MM.1S (cell line): ENCODE results near the gene GGT6.
"Not testable (repeated sequence)": the region's sequence is repeated elsewhere in the genome, so short reads cannot be mapped to it uniquely, and the experiment has no call there.

Source experiments
- DNase-seq: peaks from one replicate; pipeline ENCODE4 v3.0.0-alpha.2; 2015
- H2AFZ ChIP-seq: fragments of 300-600 bp; sonication (generic); 2 replicates; pipeline ENCODE4 v1.6.0; 2016; ENCODE audit warnings: antibody characterized with exemption, low read length
- H3F3A ChIP-seq: fragments of 300-600 bp; sonication (generic); 2 replicates; pipeline ENCODE4 v1.6.1; 2016; ENCODE audit warnings: mild to moderate bottlenecking, antibody characterized with exemption, low read length, moderate library complexity, mixed read lengths; ENCODE audit not compliant: insufficient read depth
- H3K27ac ChIP-seq: fragments of 300-600 bp; sonication (generic); 2 replicates; pipeline ENCODE4 v1.5.1; 2016; ENCODE audit warnings: mild to moderate bottlenecking, low read length
- H3K27me3 ChIP-seq: fragments of 300-600 bp; sonication (generic); replicated peaks from 2 replicates; pipeline ENCODE4 v1.6.0; 2016; ENCODE audit warnings: low read length; ENCODE audit not compliant: insufficient read depth
- H3K36me3 ChIP-seq: fragments of 300-600 bp; sonication (generic); replicated peaks from 2 replicates; pipeline ENCODE4 v1.6.1; 2016; ENCODE audit warnings: mild to moderate bottlenecking, low read length, mixed read lengths; ENCODE audit not compliant: insufficient read depth
- H3K4me1 ChIP-seq: fragments of 300-600 bp; sonication (generic); 2 replicates; pipeline ENCODE4 v1.6.1; 2016; ENCODE audit warnings: low read length, mixed read lengths
- H3K4me2 ChIP-seq: fragments of 300-600 bp; sonication (generic); 2 replicates; pipeline ENCODE4 v1.6.0; 2016; ENCODE audit warnings: low read depth, low read length
- H3K4me3 ChIP-seq: fragments of 300-600 bp; sonication (generic); 2 replicates; pipeline ENCODE4 v1.5.1; 2016; ENCODE audit warnings: low read length, mixed read lengths
- H3K79me2 ChIP-seq: fragments of 300-600 bp; sonication (generic); 2 replicates; pipeline ENCODE4 v1.6.1; 2016; ENCODE audit warnings: mixed run types, low read length, mixed read lengths
- H3K9ac ChIP-seq: fragments of 300-600 bp; sonication (generic); 2 replicates; pipeline ENCODE4 v1.6.1; 2016; ENCODE audit warnings: low read length, mixed read lengths
- H3K9me2 ChIP-seq: fragments of 300-600 bp; sonication (generic); replicated peaks from 2 replicates; pipeline ENCODE4 v1.6.1; 2016; ENCODE audit warnings: mild to moderate bottlenecking, low read length, mixed read lengths; ENCODE audit not compliant: insufficient read depth
- H3K9me3 ChIP-seq: fragments of 300-600 bp; sonication (generic); replicated peaks from 2 replicates; pipeline ENCODE4 v1.6.1; 2016; ENCODE audit warnings: mild to moderate bottlenecking, low read length, mixed read lengths; ENCODE audit not compliant: insufficient read depth
- H4K20me1 ChIP-seq: fragments of 300-600 bp; sonication (generic); 2 replicates; pipeline ENCODE4 v1.6.1; 2016; ENCODE audit warnings: mild to moderate bottlenecking, low read length, moderate library complexity, mixed read lengths; ENCODE audit not compliant: insufficient read depth
- EZH2 ChIP-seq: fragments of 300-600 bp; sonication (generic); optimal IDR thresholded peaks from 2 replicates; pipeline ENCODE3; 2017; ENCODE audit warnings: low read depth, mild to moderate bottlenecking, antibody characterized with exemption, low read length, mixed read lengths
- EZH2phosphoT487 ChIP-seq: fragments of 300-600 bp; sonication (generic); IDR thresholded peaks from 2 replicates; pipeline ENCODE4 v1.6.1; 2018; ENCODE audit warnings: antibody characterized with exemption, low read length
- TF ChIP-seq, protein P1 (sequence below): fragments of 300-600 bp; sonication (generic); IDR thresholded peaks from 2 replicates; pipeline ENCODE4 v1.5.1; 2016; ENCODE audit warnings: antibody characterized with exemption, low read length, mixed read lengths

The GGT6 gene

GRCh38 chr17:4607773-4608187, 47.4 kb upstream of the GGT6 start:
- Histone ChIP-seq H3K27me3 (peaks cover 40% of the 10 kb centered on the region), H3K36me3 (no peaks in the 10 kb centered on the region), H3F3A (no peaks in the 10 kb centered on the region), H3K9ac (no peak overlapping the region), H2AFZ (no peak overlapping the region), H3K4me3 (no peak overlapping the region), H3K9me2 (no peaks in the 10 kb centered on the region), H3K9me3 (no peaks in the 10 kb centered on the region), H3K4me1 (no peaks in the 10 kb centered on the region), H3K27ac (no peak overlapping the region), H3K79me2 (no peaks in the 10 kb centered on the region), H3K4me2 (no peak overlapping the region), H4K20me1 (no peaks in the 10 kb centered on the region)
- DNase-seq: no peak
- no peak for TF ChIP-seq EZH2phosphoT487

GRCh38 chr17:4607261-4607741, 46.9 kb upstream of the GGT6 start:
- Histone ChIP-seq H3K79me2 (no peaks in the 10 kb centered on the region), H3K4me3 (no peak overlapping the region), H3K27me3 (peaks cover 40% of the 10 kb centered on the region), H3K9me3 (no peaks in the 10 kb centered on the region), H3K27ac (no peak overlapping the region), H3K4me2 (no peak overlapping the region), H3F3A (no peaks in the 10 kb centered on the region), H4K20me1 (no peaks in the 10 kb centered on the region), H3K9me2 (no peaks in the 10 kb centered on the region), H3K36me3 (no peaks in the 10 kb centered on the region), H3K4me1 (no peaks in the 10 kb centered on the region), H3K9ac (no peak overlapping the region), H2AFZ (no peak overlapping the region)
- TF ChIP-seq EZH2phosphoT487 (no peak), EZH2 (no peak)
- TF ChIP-seq, protein P1, sequence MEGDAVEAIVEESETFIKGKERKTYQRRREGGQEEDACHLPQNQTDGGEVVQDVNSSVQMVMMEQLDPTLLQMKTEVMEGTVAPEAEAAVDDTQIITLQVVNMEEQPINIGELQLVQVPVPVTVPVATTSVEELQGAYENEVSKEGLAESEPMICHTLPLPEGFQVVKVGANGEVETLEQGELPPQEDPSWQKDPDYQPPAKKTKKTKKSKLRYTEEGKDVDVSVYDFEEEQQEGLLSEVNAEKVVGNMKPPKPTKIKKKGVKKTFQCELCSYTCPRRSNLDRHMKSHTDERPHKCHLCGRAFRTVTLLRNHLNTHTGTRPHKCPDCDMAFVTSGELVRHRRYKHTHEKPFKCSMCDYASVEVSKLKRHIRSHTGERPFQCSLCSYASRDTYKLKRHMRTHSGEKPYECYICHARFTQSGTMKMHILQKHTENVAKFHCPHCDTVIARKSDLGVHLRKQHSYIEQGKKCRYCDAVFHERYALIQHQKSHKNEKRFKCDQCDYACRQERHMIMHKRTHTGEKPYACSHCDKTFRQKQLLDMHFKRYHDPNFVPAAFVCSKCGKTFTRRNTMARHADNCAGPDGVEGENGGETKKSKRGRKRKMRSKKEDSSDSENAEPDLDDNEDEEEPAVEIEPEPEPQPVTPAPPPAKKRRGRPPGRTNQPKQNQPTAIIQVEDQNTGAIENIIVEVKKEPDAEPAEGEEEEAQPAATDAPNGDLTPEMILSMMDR: no peak
- DNase-seq: no peak

DNA sequence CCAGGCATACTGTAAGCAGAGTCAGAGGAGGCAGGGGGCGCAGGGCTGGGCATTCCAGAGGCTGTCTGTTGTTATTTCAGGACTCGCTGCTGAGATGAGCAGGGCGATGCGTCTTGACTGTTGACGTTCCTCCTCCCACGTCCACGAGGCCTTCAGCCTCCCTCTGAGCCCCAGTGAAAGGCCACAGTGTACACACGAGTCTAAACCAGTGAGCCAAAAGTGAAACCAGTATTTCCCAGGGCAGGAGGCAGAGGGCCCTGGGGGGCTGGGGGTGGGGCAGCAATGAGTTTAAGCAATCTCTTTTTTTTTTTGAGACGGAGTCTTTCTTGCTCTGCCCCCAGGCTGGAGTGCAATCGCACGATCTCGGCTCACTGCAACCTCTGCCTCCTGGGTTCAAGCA, 45.4 kb upstream of the GGT6 start:
- no peak overlapping the region for H3K9ac ChIP-seq

GRCh38 chr17:4604736-4605135, 44.4 kb upstream of the GGT6 start:
- not testable (repeated sequence) for H3K79me2 ChIP-seq, H3K4me2 ChIP-seq, H3K4me3 ChIP-seq, H3K4me1 ChIP-seq, H3K9me3 ChIP-seq, H3K27ac ChIP-seq, H3K9me2 ChIP-seq, H3K9ac ChIP-seq, H2AFZ ChIP-seq, H4K20me1 ChIP-seq, H3F3A ChIP-seq, H3K36me3 ChIP-seq, DNase-seq
- H3K27me3 ChIP-seq: peaks cover 53% of the 10 kb centered on the region

More for the DNA sequence above, 45.4 kb upstream of the GGT6 start:
- peaks cover 53% of the 10 kb centered on the region for H3K27me3 ChIP-seq
- H3K4me1 ChIP-seq: no peaks in the 10 kb centered on the region
- H2AFZ ChIP-seq: 0 out of 2 replicates have a peak overlapping the region, but pooled peaks have one; percentile 49
- no peaks in the 10 kb centered on the region for H3K9me2 ChIP-seq
- H3K79me2 ChIP-seq: no peaks in the 10 kb centered on the region
- peak overlapping the region; percentile 34; the same call in 1 of the 2 replicates for H3K4me2 ChIP-seq
- no peaks in the 10 kb centered on the region for H4K20me1 ChIP-seq
- H3K4me3 ChIP-seq: no peak overlapping the region
- no peak for TF ChIP-seq EZH2
- no peak for TF ChIP-seq EZH2phosphoT487
- TF ChIP-seq, protein P1: no peak
- no peaks in the 10 kb centered on the region for H3K36me3 ChIP-seq
- H3F3A ChIP-seq: no peaks in the 10 kb centered on the region
- peak; percentile 20 for DNase-seq
- no peak overlapping the region for H3K27ac ChIP-seq
- no peaks in the 10 kb centered on the region for H3K9me3 ChIP-seq
